Bronchial epithelial cell (primary cell): ENCODE results near the gene USP17L30. TPM values are rescaled to one million over a fixed set of nuclear protein-coding genes. Genes with fewer than 3 reads are reported as not detected.
"Not testable (repeated sequence)": the region's sequence is repeated elsewhere in the genome, so short reads cannot be mapped to it uniquely, and the experiment has no call there.

Source experiments
- DNase-seq: peaks from one replicate; pipeline ENCODE4 v3.0.0-alpha.2; 2010; ENCODE audit warnings: low read depth
- FAIRE-seq: peaks from 2 replicates; lab custom pipeline; 2011; peaks lifted over from hg19 to GRCh38; lab: Jason Lieb, UNC
- H3K27me3 ChIP-seq: 2 replicates; pipeline ENCODE4 v1.5.1; 2011; ENCODE audit warnings: low read length; ENCODE audit not compliant: control insufficient read depth, insufficient read depth
- H3K36me3 ChIP-seq: 2 replicates; pipeline ENCODE4 v1.5.1; 2011; ENCODE audit warnings: low read length; ENCODE audit not compliant: control insufficient read depth, insufficient read depth
- H3K4me3 ChIP-seq: 2 replicates; pipeline ENCODE4 v1.5.1; 2011; ENCODE audit warnings: mild to moderate bottlenecking, low read depth, low read length, control low read depth
- total RNA-seq: library from RNA; depleted of rRNA; stranded (reverse); fragments of >200 nt; gene quantifications from 2 replicates; pipeline ENCODE4 v1.2.1, GENCODE V29; 2014

The USP17L30 gene
- not detected in 2 replicates for total RNA-seq

DNA sequence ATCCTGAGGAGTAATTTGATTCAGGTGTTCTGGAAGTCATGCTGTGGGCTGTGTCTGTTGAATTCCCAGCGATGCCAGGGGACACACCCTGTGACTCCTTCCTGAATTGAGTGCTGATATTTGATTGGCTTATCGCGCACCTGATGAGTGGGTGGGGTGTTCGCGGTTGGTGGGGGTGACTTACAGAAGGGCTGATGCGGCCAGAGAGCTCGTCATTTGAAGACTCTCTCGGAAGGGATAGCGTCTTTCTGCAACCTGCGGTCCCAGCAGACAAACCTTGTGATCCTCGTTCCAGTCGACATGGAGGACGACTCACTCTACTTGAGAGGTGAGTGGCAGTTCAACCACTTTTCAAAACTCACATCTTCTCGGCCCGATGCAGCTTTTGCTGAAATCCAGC, at the start of gene USP17L30:
USP17L30 (plus strand) TSS at position 301 of the 400 bp plus-strand sequence; CDS start at position 301, 0 bp downstream.
- not testable (repeated sequence) for H3K4me3 ChIP-seq, FAIRE-seq

DNA sequence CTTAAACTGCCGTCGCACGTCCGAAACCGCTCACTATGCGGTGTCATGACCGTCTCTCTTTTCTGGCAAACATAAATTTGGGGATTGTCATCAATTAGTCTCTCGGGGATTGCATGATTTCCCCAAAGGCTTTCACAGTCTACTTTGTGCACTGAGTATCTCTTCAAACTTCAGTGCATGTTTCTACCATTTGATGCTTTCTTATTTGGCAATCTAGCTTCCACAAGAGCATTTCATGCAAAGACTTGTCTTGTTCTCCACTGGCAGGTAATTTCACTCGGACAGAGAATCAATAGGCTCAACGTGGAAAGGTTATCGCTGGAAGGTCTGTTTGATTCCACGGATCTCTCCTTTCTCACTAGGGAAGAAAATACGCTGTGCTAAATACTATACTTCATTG, 38.7 kb upstream of the USP17L30 start:
- not testable (repeated sequence) for H3K4me3 ChIP-seq, FAIRE-seq, H3K27me3 ChIP-seq, H3K36me3 ChIP-seq, DNase-seq

More for the DNA sequence above, at the start of gene USP17L30:
- DNase-seq, H3K27me3 ChIP-seq, H3K36me3 ChIP-seq: not testable (repeated sequence)

DNA sequence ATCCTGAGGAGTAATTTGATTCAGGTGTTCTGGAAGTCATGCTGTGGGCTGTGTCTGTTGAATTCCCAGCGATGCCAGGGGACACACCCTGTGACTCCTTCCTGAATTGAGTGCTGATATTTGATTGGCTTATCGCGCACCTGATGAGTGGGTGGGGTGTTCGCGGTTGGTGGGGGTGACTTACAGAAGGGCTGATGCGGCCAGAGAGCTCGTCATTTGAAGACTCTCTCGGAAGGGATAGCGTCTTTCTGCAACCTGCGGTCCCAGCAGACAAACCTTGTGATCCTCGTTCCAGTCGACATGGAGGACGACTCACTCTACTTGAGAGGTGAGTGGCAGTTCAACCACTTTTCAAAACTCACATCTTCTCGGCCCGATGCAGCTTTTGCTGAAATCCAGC, 38.1 kb upstream of the USP17L30 start, which contains the start of gene USP17L24:
USP17L24 (plus strand) TSS at position 301 of the 400 bp plus-strand sequence; CDS start at position 301, 0 bp downstream.
- H3K4me3 ChIP-seq, H3K36me3 ChIP-seq, DNase-seq, FAIRE-seq, H3K27me3 ChIP-seq: not testable (repeated sequence)

DNA sequence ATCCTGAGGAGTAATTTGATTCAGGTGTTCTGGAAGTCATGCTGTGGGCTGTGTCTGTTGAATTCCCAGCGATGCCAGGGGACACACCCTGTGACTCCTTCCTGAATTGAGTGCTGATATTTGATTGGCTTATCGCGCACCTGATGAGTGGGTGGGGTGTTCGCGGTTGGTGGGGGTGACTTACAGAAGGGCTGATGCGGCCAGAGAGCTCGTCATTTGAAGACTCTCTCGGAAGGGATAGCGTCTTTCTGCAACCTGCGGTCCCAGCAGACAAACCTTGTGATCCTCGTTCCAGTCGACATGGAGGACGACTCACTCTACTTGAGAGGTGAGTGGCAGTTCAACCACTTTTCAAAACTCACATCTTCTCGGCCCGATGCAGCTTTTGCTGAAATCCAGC, 33.3 kb upstream of the USP17L30 start, which contains the start of gene USP17L25:
USP17L25 (plus strand) TSS at position 301 of the 400 bp plus-strand sequence; CDS start at position 301, 0 bp downstream.
- FAIRE-seq, H3K27me3 ChIP-seq, DNase-seq, H3K36me3 ChIP-seq, H3K4me3 ChIP-seq: not testable (repeated sequence)

GRCh38 chr4:9334358-9334757, 28.6 kb upstream of the USP17L30 start, which contains the start of gene USP17L26:
USP17L26 (plus strand) TSS chr4:9334658; CDS start chr4:9334658, 0 bp downstream.
- not testable (repeated sequence) for H3K36me3 ChIP-seq, FAIRE-seq, H3K27me3 ChIP-seq, DNase-seq, H3K4me3 ChIP-seq

GRCh38 chr4:9339103-9339502, 23.8 kb upstream of the USP17L30 start, which contains the start of gene USP17L5:
USP17L5 (plus strand) TSS chr4:9339403; CDS start chr4:9339403, 0 bp downstream.
- FAIRE-seq, H3K4me3 ChIP-seq, DNase-seq, H3K27me3 ChIP-seq, H3K36me3 ChIP-seq: not testable (repeated sequence)

DNA sequence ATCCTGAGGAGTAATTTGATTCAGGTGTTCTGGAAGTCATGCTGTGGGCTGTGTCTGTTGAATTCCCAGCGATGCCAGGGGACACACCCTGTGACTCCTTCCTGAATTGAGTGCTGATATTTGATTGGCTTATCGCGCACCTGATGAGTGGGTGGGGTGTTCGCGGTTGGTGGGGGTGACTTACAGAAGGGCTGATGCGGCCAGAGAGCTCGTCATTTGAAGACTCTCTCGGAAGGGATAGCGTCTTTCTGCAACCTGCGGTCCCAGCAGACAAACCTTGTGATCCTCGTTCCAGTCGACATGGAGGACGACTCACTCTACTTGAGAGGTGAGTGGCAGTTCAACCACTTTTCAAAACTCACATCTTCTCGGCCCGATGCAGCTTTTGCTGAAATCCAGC, 19.1 kb upstream of the USP17L30 start, which contains the start of gene USP17L27:
USP17L27 (plus strand) TSS at position 301 of the 400 bp plus-strand sequence; CDS start at position 301, 0 bp downstream.
- FAIRE-seq, DNase-seq, H3K4me3 ChIP-seq, H3K27me3 ChIP-seq, H3K36me3 ChIP-seq: not testable (repeated sequence)

GRCh38 chr4:9348593-9348992, 14.3 kb upstream of the USP17L30 start, which contains the start of gene USP17L28:
USP17L28 (plus strand) TSS chr4:9348893; CDS start chr4:9348893, 0 bp downstream.
- FAIRE-seq, DNase-seq, H3K27me3 ChIP-seq, H3K4me3 ChIP-seq, H3K36me3 ChIP-seq: not testable (repeated sequence)

DNA sequence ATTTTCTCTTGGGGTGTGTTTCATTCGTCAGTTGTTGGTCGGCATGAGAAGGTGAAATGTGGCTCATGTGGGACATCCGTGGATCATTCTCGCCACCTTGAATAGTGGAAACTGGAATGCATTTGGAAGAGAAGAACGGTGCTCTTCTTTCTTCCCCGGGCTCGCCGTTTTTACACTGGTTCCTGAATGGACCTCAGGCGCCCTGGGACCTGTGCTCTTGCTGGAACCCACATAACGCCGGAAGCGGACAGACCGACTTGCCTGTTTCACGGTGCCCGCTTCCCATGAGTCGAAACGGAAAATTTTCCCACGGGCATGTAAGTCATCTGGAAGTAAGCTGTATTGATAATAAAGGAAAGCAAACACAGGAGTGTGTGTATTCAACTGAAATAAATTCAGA, 12.1 kb upstream of the USP17L30 start:
- not testable (repeated sequence) for DNase-seq, H3K36me3 ChIP-seq, H3K27me3 ChIP-seq, FAIRE-seq, H3K4me3 ChIP-seq

DNA sequence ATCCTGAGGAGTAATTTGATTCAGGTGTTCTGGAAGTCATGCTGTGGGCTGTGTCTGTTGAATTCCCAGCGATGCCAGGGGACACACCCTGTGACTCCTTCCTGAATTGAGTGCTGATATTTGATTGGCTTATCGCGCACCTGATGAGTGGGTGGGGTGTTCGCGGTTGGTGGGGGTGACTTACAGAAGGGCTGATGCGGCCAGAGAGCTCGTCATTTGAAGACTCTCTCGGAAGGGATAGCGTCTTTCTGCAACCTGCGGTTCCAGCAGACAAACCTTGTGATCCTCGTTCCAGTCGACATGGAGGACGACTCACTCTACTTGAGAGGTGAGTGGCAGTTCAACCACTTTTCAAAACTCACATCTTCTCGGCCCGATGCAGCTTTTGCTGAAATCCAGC, 9.6 kb upstream of the USP17L30 start, which contains the start of gene USP17L29:
USP17L29 (plus strand) TSS at position 301 of the 400 bp plus-strand sequence; CDS start at position 301, 0 bp downstream.
- FAIRE-seq, H3K4me3 ChIP-seq, DNase-seq, H3K36me3 ChIP-seq, H3K27me3 ChIP-seq: not testable (repeated sequence)

- FAIRE-seq, H3K36me3 ChIP-seq, DNase-seq, H3K27me3 ChIP-seq, H3K4me3 ChIP-seq: not testable (repeated sequence)
These were observed 17.0 kb downstream of the USP17L30 start for GRCh38 chr4:9379881-9380280.

DNA sequence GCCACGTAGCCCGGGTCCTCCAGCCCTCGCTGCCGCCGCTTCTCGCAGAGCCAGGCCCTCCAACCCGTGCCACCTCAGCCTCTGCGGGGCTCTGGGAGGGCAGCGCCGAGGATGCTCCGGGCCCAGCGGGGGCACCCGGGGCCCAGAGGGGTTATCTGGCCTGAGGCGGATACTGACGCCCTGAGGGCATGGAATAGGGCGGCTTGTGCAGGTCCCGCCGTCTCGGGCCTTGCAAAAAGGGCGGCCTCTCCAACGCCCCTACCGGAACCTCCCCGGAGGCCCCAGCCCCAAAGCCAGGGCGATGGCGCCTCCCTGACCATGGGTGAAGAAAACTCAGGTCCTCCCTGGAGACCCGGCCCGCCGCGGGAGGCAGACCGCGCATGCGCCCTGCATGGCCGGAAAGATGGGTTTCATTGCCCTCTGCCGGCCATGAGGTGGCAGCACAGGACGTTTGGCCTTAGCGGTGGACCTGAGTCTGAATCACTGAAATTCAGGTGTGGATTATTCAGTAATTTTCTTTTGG, 18.1 kb downstream of the USP17L30 start:
- not testable (repeated sequence) for FAIRE-seq
- peak overlapping the region; percentile 23 for H3K4me3 ChIP-seq

More for the DNA sequence above, 18.1 kb downstream of the USP17L30 start:
- DNase-seq, H3K27me3 ChIP-seq, H3K36me3 ChIP-seq: not testable (repeated sequence)
